Parathyroid adenoma (tissue), 2 donors: ENCODE data around the gene MCIDAS.

Source experiments
- H2AFZ ChIP-seq: fragments of 300-600 bp; sonication (generic); one replicate; pipeline ENCODE4 v1.7.0; 2017; ENCODE audit warnings: antibody characterized with exemption, mild to moderate bottlenecking
- H3K27ac ChIP-seq: fragments of 300-600 bp; sonication (generic); one replicate; pipeline ENCODE4 v1.7.0; 2017
- H3K27me3 ChIP-seq: fragments of 300-600 bp; sonication (generic); one replicate; pipeline ENCODE4 v1.7.0; 2017; ENCODE audit warnings: low read length; ENCODE audit not compliant: control insufficient read depth, insufficient read depth
- H3K36me3 ChIP-seq: fragments of 300-600 bp; sonication (generic); one replicate; pipeline ENCODE4 v1.7.0; 2017; ENCODE audit warnings: low read length; ENCODE audit not compliant: control insufficient read depth, insufficient read depth
- H3K4me1 ChIP-seq: fragments of 300-600 bp; sonication (generic); one replicate; pipeline ENCODE4 v1.7.0; 2017; ENCODE audit warnings: control low read depth
- H3K4me2 ChIP-seq: fragments of 300-600 bp; sonication (generic); one replicate; pipeline ENCODE4 v1.7.0; 2017; ENCODE audit warnings: low read length
- H3K4me3 ChIP-seq: fragments of 300-600 bp; sonication (generic); one replicate; pipeline ENCODE4 v1.7.0; 2017; ENCODE audit warnings: low read depth, low read length
- H3K79me2 ChIP-seq: fragments of 300-600 bp; sonication (generic); one replicate; pipeline ENCODE4 v1.7.0; 2017; ENCODE audit warnings: control low read depth
- H3K9ac ChIP-seq: fragments of 300-600 bp; sonication (generic); one replicate; pipeline ENCODE4 v1.7.0; 2017; ENCODE audit warnings: mild to moderate bottlenecking
- H3K9me3 ChIP-seq: fragments of 300-600 bp; sonication (generic); one replicate; pipeline ENCODE4 v1.7.0; 2017; ENCODE audit warnings: low read length; ENCODE audit not compliant: control insufficient read depth
- TF ChIP-seq, protein P1 (sequence below): fragments of 300-600 bp; sonication (generic); IDR thresholded peaks from one replicate; pipeline ENCODE4 v1.7.0; 2017; ENCODE audit warnings: antibody characterized with exemption, mild to moderate bottlenecking
- donor health status: primary hyperparathyroidism.

The MCIDAS gene

GRCh38 chr5:55218967-55219366 is 8.1 kb downstream of the MCIDAS start:
- peak overlapping the region; percentile 30 for H3K4me3 ChIP-seq
- H3K27ac ChIP-seq = peak overlapping the region; percentile 93
- no peaks in the 10 kb centered on the region for H3K79me2 ChIP-seq
- H3K9me3 ChIP-seq = no peaks in the 10 kb centered on the region
- H3K4me1 ChIP-seq = peaks cover 17% of the 10 kb centered on the region
- TF ChIP-seq, protein P1, sequence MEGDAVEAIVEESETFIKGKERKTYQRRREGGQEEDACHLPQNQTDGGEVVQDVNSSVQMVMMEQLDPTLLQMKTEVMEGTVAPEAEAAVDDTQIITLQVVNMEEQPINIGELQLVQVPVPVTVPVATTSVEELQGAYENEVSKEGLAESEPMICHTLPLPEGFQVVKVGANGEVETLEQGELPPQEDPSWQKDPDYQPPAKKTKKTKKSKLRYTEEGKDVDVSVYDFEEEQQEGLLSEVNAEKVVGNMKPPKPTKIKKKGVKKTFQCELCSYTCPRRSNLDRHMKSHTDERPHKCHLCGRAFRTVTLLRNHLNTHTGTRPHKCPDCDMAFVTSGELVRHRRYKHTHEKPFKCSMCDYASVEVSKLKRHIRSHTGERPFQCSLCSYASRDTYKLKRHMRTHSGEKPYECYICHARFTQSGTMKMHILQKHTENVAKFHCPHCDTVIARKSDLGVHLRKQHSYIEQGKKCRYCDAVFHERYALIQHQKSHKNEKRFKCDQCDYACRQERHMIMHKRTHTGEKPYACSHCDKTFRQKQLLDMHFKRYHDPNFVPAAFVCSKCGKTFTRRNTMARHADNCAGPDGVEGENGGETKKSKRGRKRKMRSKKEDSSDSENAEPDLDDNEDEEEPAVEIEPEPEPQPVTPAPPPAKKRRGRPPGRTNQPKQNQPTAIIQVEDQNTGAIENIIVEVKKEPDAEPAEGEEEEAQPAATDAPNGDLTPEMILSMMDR = no peak
- no peaks in the 10 kb centered on the region for H3K36me3 ChIP-seq
- H3K27me3 ChIP-seq = no peaks in the 10 kb centered on the region
- H3K9ac ChIP-seq = no peak overlapping the region
- H3K4me2 ChIP-seq = peak overlapping the region; percentile 85
- no peak overlapping the region for H2AFZ ChIP-seq

- H3K36me3 ChIP-seq = no peaks in the 10 kb centered on the region
- H3K79me2 ChIP-seq = no peaks in the 10 kb centered on the region
- no peak overlapping the region for H3K27ac ChIP-seq
- TF ChIP-seq, protein P1 = no peak
- no peak overlapping the region for H3K4me3 ChIP-seq
- no peaks in the 10 kb centered on the region for H3K4me1 ChIP-seq
- no peak overlapping the region for H2AFZ ChIP-seq
- no peaks in the 10 kb centered on the region for H3K27me3 ChIP-seq
- no peak overlapping the region for H3K9ac ChIP-seq
- H3K4me2 ChIP-seq = no peak overlapping the region
- H3K9me3 ChIP-seq = no peaks in the 10 kb centered on the region
Measured at GRCh38 chr5:55211184-55211874, 15.8 kb downstream of the MCIDAS start.

- no peak overlapping the region for H3K4me2 ChIP-seq
- no peak overlapping the region for H3K4me3 ChIP-seq
- H3K9ac ChIP-seq = no peak overlapping the region
- TF ChIP-seq, protein P1 = no peak
- H3K4me1 ChIP-seq = no peaks in the 10 kb centered on the region
- H3K9me3 ChIP-seq = no peaks in the 10 kb centered on the region
- H2AFZ ChIP-seq = no peak overlapping the region
- H3K27ac ChIP-seq = no peak overlapping the region
- H3K36me3 ChIP-seq = no peaks in the 10 kb centered on the region
- H3K27me3 ChIP-seq = no peaks in the 10 kb centered on the region
- H3K79me2 ChIP-seq = no peaks in the 10 kb centered on the region
Measured at GRCh38 chr5:55205001-55205400, 22.1 kb downstream of the MCIDAS start.

GRCh38 chr5:55191165-55191564 is 36.0 kb downstream of the MCIDAS start:
- Histone ChIP-seq H3K36me3 (no peaks in the 10 kb centered on the region), H3K27me3 (no peaks in the 10 kb centered on the region), H3K4me2 (no peak overlapping the region), H3K27ac (no peak overlapping the region), H3K4me3 (no peak overlapping the region), H2AFZ (no peak overlapping the region), H3K9ac (no peak overlapping the region), H3K9me3 (no peaks in the 10 kb centered on the region), H3K4me1 (peaks cover 2% of the 10 kb centered on the region), H3K79me2 (no peaks in the 10 kb centered on the region)
- TF ChIP-seq, protein P1 = no peak
